Renal cortical epithelial cell (primary cell): ENCODE data around the gene HAP1. TPM values are rescaled to one million over a fixed set of nuclear protein-coding genes. Genes with fewer than 3 reads are reported as not detected.

Experiments
- total RNA-seq: library from RNA; depleted of rRNA; stranded (reverse); fragments of >200 nt; gene quantifications from 2 replicates; pipeline ENCODE4 v1.2.3, GENCODE V29; 2014

HAP1 gene
- total RNA-seq, 1 donor from 2014 or later = 0.45 TPM

Other genes starting within 250 kb of the HAP1 start
- gene KRT36, start 244.7 kb downstream of the HAP1 start, total RNA-seq = not detected in 2 replicates
- gene KRT13, start 229.0 kb downstream of the HAP1 start, total RNA-seq = not detected in 2 replicates
- gene KRT15, start 215.8 kb downstream of the HAP1 start, total RNA-seq = 0.99 and 2.8 TPM in 2 replicates
- 844 and 5,183 TPM in 2 replicates for gene KRT19, start 206.3 kb downstream of the HAP1 start, total RNA-seq
- not detected in 2 replicates for gene KRT9, start 162.6 kb downstream of the HAP1 start, total RNA-seq
- 0.25 and 4.2 TPM in 2 replicates for gene KRT14, start 147.7 kb downstream of the HAP1 start, total RNA-seq
- gene KRT16, start 121.9 kb downstream of the HAP1 start, total RNA-seq = 0.70 and 7.5 TPM in 2 replicates
- gene KRT17, start 110.1 kb downstream of the HAP1 start, total RNA-seq = 4.1 and 95.2 TPM in 2 replicates
- gene EIF1, start 45.8 kb downstream of the HAP1 start, total RNA-seq = 65.3 and 499 TPM in 2 replicates
- not detected in 2 replicates for gene GAST, start 22.3 kb downstream of the HAP1 start, total RNA-seq
- gene JUP, start 52.1 kb upstream of the HAP1 start, total RNA-seq = 268 and 464 TPM in 2 replicates
- 32.3 and 42.5 TPM in 2 replicates for gene P3H4, start 77.3 kb upstream of the HAP1 start, total RNA-seq
- gene FKBP10, start 78.4 kb upstream of the HAP1 start, total RNA-seq = 40.8 and 148 TPM in 2 replicates
- gene NT5C3B, start 101.6 kb upstream of the HAP1 start, total RNA-seq = 43.4 and 74.0 TPM in 2 replicates
- 0.15 TPM in 1 of 2 replicates, not detected in the other for gene KLHL10, start 103.2 kb upstream of the HAP1 start, total RNA-seq
- 30.6 and 39.7 TPM in 2 replicates for gene KLHL11, start 130.8 kb upstream of the HAP1 start, total RNA-seq
- 343 and 387 TPM in 2 replicates for gene ACLY, start 184.3 kb upstream of the HAP1 start, total RNA-seq
- 0.35 and 2.2 TPM in 2 replicates for gene ODAD4, start 196.0 kb upstream of the HAP1 start, total RNA-seq
- 51.4 and 78.5 TPM in 2 replicates for gene CNP, start 232.2 kb upstream of the HAP1 start, total RNA-seq